Spleen (tissue), 7 donors: ENCODE results near the gene MYO3A.

Experiments
- CTCF ChIP-seq, 11 experiments: fragments of 200-600 bp in 7 of 11; fragments of 450-650 bp in 4 of 11; sonication (generic) in 4 of 11; IDR thresholded peaks in 8 of 11; conservative IDR thresholded peaks in 3 of 11; 1 replicate in 7 of 11; 2 replicates in 4 of 11; pipeline versions ENCODE4 v1.4.0 to v1.8.0; 2016 to 2021; ENCODE audit warnings: antibody characterized with exemption in 11 of 11, inconsistent platforms in 4 of 11, mild to moderate bottlenecking in 1 of 11
- POLR2AphosphoS5 ChIP-seq, 3 donors: sonication (generic); formaldehyde crosslinking; IDR thresholded peaks; one replicate each; pipeline ENCODE4 v1.5.1; 2017; ENCODE audit warnings: antibody characterized with exemption in 3 of 3
- donor health status: DM: no; HTN: no; CAD: no; lungs with moderate emphysema.
- donor health status: DM: no; HTN: no; CAD: no.
- donor health status: DM: no; HTN: no; CAD: no.

GRCh38 chr10:25896421-25896820, 37.6 kb upstream of the MYO3A start:
- TF ChIP-seq CTCF (IDR thresholded peaks at IDR 0.05 in 8 of 11, conservative IDR thresholded peaks at IDR 0.05 in 3 of 11) (no peak), POLR2AphosphoS5 (IDR thresholded peaks at IDR 0.05) (no peak)
